WTC11 (cell line): ENCODE data around the gene PCNX1. TPM values are rescaled to one million over a fixed set of nuclear protein-coding genes. Genes with fewer than 3 reads are reported as not detected.
A peak's percentile ranks its signal among the peaks of the same experiment; 100 is the strongest.
"Not testable (repeated sequence)": the region's sequence is repeated elsewhere in the genome, so short reads cannot be mapped to it uniquely, and the experiment has no call there.

Source experiments
- ATAC-seq: fragments of 200-7000 bp; cut with Tn5 transposase; 2 replicates; pipeline ENCODE4 v1.10.0; 2021; ENCODE audit warnings: mild to moderate bottlenecking, moderate library complexity
- CTCF ChIA-PET: fragments of 300-600 bp; sonication (Branson Sonifier 250); formaldehyde crosslinking; loops from one replicate; lab custom pipeline; 2021; ENCODE audit warnings: antibody characterized with exemption; lab: Charles Lee
- POLR2A ChIA-PET: fragments of 350-600 bp; sonication (Branson Sonifier 250); formaldehyde crosslinking; loops from one replicate; lab custom pipeline; 2021; ENCODE audit warnings: antibody characterized with exemption; lab: Charles Lee
- DNase-seq: peaks from one replicate; pipeline ENCODE4 v3.0.0; 2021; ENCODE audit warnings: low spot score
- H3K27ac Mint-ChIP-seq: 2 replicates; pipeline ENCODE4 v1.8.0; 2021; ENCODE audit warnings: mixed read lengths
- H3K27me3 Mint-ChIP-seq: 2 replicates; pipeline ENCODE4 v1.8.0; 2021; ENCODE audit warnings: low read depth, mild to moderate bottlenecking, moderate library complexity, mixed read lengths
- H3K36me3 Mint-ChIP-seq: 2 replicates; pipeline ENCODE4 v1.8.0; 2021; ENCODE audit warnings: mixed read lengths
- H3K4me1 Mint-ChIP-seq: 2 replicates; pipeline ENCODE4 v1.8.0; 2022; ENCODE audit warnings: mixed read lengths
- H3K4me3 Mint-ChIP-seq: 2 replicates; pipeline ENCODE4 v1.8.0; 2021; ENCODE audit warnings: mild to moderate bottlenecking, moderate library complexity, mixed read lengths
- H3K9me3 Mint-ChIP-seq: 2 replicates; pipeline ENCODE4 v1.8.0; 2021; ENCODE audit warnings: mixed read lengths
- CBFB ChIP-seq: sonication (generic); formaldehyde crosslinking; IDR thresholded peaks from 2 replicates; pipeline ENCODE4 v1.8.1; 2022; ENCODE audit warnings: mild to moderate bottlenecking, low read depth, missing genetic modification reagents
- ERG ChIP-seq: fragments of 250-450 bp; sonication (Bioruptor Pico); IDR thresholded peaks from 2 replicates; pipeline ENCODE4 v1.8.0; 2021; ENCODE audit warnings: mild to moderate bottlenecking
- FOXK1 ChIP-seq: sonication (generic); formaldehyde crosslinking; IDR thresholded peaks from 2 replicates; pipeline ENCODE4 v1.8.0; 2022; ENCODE audit warnings: mild to moderate bottlenecking, moderate library complexity, missing genetic modification reagents
- NR1H2 ChIP-seq: sonication (generic); formaldehyde crosslinking; IDR thresholded peaks from 2 replicates; pipeline ENCODE4 v1.9.0; 2021; ENCODE audit warnings: mild to moderate bottlenecking, moderate library complexity, missing genetic modification reagents
- SMAD3 ChIP-seq: sonication (generic); formaldehyde crosslinking; IDR thresholded peaks from 2 replicates; pipeline ENCODE4 v1.8.0; 2022; ENCODE audit warnings: missing genetic modification reagents, mild to moderate bottlenecking, borderline replicate concordance
- SP1 ChIP-seq: sonication (generic); formaldehyde crosslinking; conservative IDR thresholded peaks from 2 replicates; pipeline ENCODE4 v1.8.1; 2022; ENCODE audit warnings: missing genetic modification reagents
- ZNF121 ChIP-seq: sonication (generic); formaldehyde crosslinking; IDR thresholded peaks from 2 replicates; pipeline ENCODE4 v1.8.0; 2023; ENCODE audit warnings: missing genetic modification reagents
- ZNF423 ChIP-seq: fragments of 250-450 bp; sonication (Bioruptor Pico); IDR thresholded peaks from 2 replicates; pipeline ENCODE4 v2.1.2; 2022; ENCODE audit warnings: mild to moderate bottlenecking, moderate library complexity
- total RNA-seq: library from RNA; stranded (reverse); gene quantifications from 3 replicates; pipeline ENCODE4 v1.2.3, GENCODE V29; 2021
- TF ChIP-seq, protein P1 (sequence below): fragments of 250-450 bp; sonication (Bioruptor Pico); IDR thresholded peaks from 2 replicates; pipeline ENCODE4 v1.9.0; 2021; ENCODE audit warnings: mild to moderate bottlenecking
- TF ChIP-seq, protein P2 (sequence below): sonication (generic); formaldehyde crosslinking; IDR thresholded peaks from 2 replicates; pipeline ENCODE4 v1.8.0; 2022; ENCODE audit warnings: missing genetic modification reagents

Gene PCNX1
- total RNA-seq, 1 experiment from 2014 or later: 46.4 TPM

GRCh38 chr14:70934084-70934483 is 26.8 kb downstream of the PCNX1 start:
- CTCF ChIA-PET: interaction anchor here (0.6 kb wide), 1 partner anchor 27 kb away, joined by 3 read pairs; the partner anchor contains the start of gene PCNX1
- H3K9me3 Mint-ChIP-seq: peaks cover 6% of the 10 kb centered on the region
- POLR2A ChIA-PET: no interaction called here
- ATAC-seq: no peak
- no peak overlapping the region for H3K4me3 Mint-ChIP-seq
- TF ChIP-seq ERG (CRISPR knock-in tag) (no peak), CBFB (CRISPR knock-in tag) (no peak)
- TF ChIP-seq, all 79 proteins: peak for 0
- Mint-ChIP-seq H3K4me1 (peaks cover 10% of the 10 kb centered on the region), H3K27me3 (no peaks in the 10 kb centered on the region), H3K27ac (no peak overlapping the region), H3K36me3 (peaks cover under 1% of the 10 kb centered on the region; the same call in 1 of the 2 replicates)
- DNase-seq: no peak

DNA sequence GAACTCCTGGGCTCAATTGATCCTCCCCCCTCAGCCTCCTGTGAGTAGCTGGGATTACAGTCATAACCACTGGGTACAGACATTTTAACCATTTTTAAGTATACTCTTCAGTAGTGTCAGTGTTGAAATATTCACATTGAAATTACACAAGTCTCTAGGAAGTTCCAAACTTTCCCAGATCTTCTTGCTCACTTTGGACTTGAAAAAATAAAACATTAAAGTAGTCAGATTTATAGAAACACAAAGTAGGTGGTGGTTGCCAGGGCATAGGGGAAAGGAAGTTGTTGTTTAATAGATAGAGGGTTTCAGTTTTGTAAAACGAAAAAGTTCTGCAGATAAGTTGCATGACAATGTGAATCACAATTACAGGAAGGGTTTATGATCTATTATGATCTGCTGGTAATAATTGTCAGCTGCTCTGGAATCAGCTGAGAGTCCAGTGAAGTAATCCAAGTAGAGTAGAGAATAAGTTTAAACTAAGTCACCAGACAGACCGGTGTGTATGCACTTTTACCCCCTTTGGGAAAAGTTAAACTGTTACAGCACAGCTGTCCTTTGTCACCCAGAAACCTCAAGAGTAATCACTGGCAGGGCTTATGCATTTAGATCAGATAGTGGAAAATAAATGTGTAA is 27.4 kb downstream of the PCNX1 start:
- Mint-ChIP-seq H3K27ac (no peak overlapping the region), H3K4me3 (no peak overlapping the region), H3K9me3 (peaks cover 11% of the 10 kb centered on the region), H3K27me3 (no peaks in the 10 kb centered on the region), H3K4me1 (peaks cover 10% of the 10 kb centered on the region), H3K36me3 (peaks cover 6% of the 10 kb centered on the region)
- ChIA-PET POLR2A (no interaction called here), CTCF (no interaction called here)
- ATAC-seq: no peak
- TF ChIP-seq NR1H2 (CRISPR knock-in tag): no peak
- TF ChIP-seq SMAD3 (CRISPR knock-in tag): no peak
- TF ChIP-seq, protein P1, sequence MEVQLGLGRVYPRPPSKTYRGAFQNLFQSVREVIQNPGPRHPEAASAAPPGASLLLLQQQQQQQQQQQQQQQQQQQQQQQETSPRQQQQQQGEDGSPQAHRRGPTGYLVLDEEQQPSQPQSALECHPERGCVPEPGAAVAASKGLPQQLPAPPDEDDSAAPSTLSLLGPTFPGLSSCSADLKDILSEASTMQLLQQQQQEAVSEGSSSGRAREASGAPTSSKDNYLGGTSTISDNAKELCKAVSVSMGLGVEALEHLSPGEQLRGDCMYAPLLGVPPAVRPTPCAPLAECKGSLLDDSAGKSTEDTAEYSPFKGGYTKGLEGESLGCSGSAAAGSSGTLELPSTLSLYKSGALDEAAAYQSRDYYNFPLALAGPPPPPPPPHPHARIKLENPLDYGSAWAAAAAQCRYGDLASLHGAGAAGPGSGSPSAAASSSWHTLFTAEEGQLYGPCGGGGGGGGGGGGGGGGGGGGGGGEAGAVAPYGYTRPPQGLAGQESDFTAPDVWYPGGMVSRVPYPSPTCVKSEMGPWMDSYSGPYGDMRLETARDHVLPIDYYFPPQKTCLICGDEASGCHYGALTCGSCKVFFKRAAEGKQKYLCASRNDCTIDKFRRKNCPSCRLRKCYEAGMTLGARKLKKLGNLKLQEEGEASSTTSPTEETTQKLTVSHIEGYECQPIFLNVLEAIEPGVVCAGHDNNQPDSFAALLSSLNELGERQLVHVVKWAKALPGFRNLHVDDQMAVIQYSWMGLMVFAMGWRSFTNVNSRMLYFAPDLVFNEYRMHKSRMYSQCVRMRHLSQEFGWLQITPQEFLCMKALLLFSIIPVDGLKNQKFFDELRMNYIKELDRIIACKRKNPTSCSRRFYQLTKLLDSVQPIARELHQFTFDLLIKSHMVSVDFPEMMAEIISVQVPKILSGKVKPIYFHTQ (CRISPR knock-in tag): no peak
- TF ChIP-seq ZNF423 (CRISPR knock-in tag): no peak
- DNase-seq: no peak

- Mint-ChIP-seq H3K27me3 (no peaks in the 10 kb centered on the region), H3K9me3 (peaks cover 16% of the 10 kb centered on the region)
- ATAC-seq (no peak), DNase-seq (no peak)
- TF ChIP-seq ZNF121: 0 out of 2 replicates have a peak, but pooled peaks have one; percentile 58
- TF ChIP-seq ERG (CRISPR knock-in tag): no peak
- no peak for TF ChIP-seq SP1 (CRISPR knock-in tag)
- TF ChIP-seq, protein P2, sequence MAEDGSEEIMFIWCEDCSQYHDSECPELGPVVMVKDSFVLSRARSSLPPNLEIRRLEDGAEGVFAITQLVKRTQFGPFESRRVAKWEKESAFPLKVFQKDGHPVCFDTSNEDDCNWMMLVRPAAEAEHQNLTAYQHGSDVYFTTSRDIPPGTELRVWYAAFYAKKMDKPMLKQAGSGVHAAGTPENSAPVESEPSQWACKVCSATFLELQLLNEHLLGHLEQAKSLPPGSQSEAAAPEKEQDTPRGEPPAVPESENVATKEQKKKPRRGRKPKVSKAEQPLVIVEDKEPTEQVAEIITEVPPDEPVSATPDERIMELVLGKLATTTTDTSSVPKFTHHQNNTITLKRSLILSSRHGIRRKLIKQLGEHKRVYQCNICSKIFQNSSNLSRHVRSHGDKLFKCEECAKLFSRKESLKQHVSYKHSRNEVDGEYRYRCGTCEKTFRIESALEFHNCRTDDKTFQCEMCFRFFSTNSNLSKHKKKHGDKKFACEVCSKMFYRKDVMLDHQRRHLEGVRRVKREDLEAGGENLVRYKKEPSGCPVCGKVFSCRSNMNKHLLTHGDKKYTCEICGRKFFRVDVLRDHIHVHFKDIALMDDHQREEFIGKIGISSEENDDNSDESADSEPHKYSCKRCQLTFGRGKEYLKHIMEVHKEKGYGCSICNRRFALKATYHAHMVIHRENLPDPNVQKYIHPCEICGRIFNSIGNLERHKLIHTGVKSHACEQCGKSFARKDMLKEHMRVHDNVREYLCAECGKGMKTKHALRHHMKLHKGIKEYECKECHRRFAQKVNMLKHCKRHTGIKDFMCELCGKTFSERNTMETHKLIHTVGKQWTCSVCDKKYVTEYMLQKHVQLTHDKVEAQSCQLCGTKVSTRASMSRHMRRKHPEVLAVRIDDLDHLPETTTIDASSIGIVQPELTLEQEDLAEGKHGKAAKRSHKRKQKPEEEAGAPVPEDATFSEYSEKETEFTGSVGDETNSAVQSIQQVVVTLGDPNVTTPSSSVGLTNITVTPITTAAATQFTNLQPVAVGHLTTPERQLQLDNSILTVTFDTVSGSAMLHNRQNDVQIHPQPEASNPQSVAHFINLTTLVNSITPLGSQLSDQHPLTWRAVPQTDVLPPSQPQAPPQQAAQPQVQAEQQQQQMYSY (CRISPR knock-in tag): no peak
- TF ChIP-seq FOXK1 (CRISPR knock-in tag): no peak
- TF ChIP-seq, all 79 proteins: peak for 1
- Mint-ChIP-seq H3K4me1 (peaks cover 7% of the 10 kb centered on the region), H3K36me3 (peaks cover 11% of the 10 kb centered on the region), H3K4me3 (no peak overlapping the region), H3K27ac (no peak overlapping the region)
- POLR2A ChIA-PET: no interaction called here
- CTCF ChIA-PET: no interaction called here
These were observed 27.9 kb downstream of the PCNX1 start for GRCh38 chr14:70935135-70935534.

DNA sequence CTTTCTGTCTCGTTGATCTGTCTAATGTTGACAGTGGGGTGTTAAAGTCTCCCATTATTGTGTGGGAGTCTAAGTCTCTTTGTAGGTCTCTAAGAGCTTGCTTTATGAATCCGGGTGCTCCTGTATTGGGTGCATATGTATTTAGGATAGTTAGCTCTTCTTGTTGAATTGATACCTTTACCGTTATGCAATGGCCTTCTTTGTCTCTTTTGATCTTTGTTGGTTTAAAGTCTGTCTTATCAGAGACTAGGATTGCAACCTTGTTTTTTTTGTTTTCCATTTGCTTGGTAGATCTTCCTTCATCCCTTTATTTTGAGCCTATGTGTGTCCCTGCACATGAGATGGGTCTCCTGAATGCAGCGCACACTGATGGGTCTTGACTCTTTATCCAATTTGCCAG is 32.4 kb downstream of the PCNX1 start:
- POLR2A ChIA-PET, ATAC-seq: not testable (repeated sequence)

GRCh38 chr14:70941637-70942341 is 34.5 kb downstream of the PCNX1 start:
- H3K27me3 Mint-ChIP-seq, H3K4me3 Mint-ChIP-seq, DNase-seq, H3K27ac Mint-ChIP-seq, ATAC-seq, H3K4me1 Mint-ChIP-seq, POLR2A ChIA-PET: not testable (repeated sequence)
- CTCF ChIA-PET: interaction anchor here (0.7 to 1.0 kb wide), 2 partner anchors 14 to 34 kb away, joined by 3 read pairs; partner anchors contain the start of gene PCNX1
- Mint-ChIP-seq H3K36me3 (peaks cover 70% of the 10 kb centered on the region), H3K9me3 (peaks cover 69% of the 10 kb centered on the region)

More for the DNA sequence above, 32.4 kb downstream of the PCNX1 start:
- H3K4me3 Mint-ChIP-seq, DNase-seq, CTCF ChIA-PET, H3K27me3 Mint-ChIP-seq, H3K4me1 Mint-ChIP-seq, H3K27ac Mint-ChIP-seq: not testable (repeated sequence)
- peaks cover 55% of the 10 kb centered on the region for H3K36me3 Mint-ChIP-seq
- peaks cover 59% of the 10 kb centered on the region for H3K9me3 Mint-ChIP-seq
